IPS DF 19.7 (cell line): ENCODE data around the gene AIFM1.

ENCODE experiments used
- DNase-seq: peaks from one replicate; pipeline ENCODE4 v3.0.0-alpha.2; 2013; ENCODE audit warnings: low read depth, low spot score

Gene AIFM1

GRCh38 chrX:130093271-130093670 lies 72.4 kb downstream of the AIFM1 start:
- no peak for DNase-seq

GRCh38 chrX:130091980-130092522 lies 73.6 kb downstream of the AIFM1 start:
- no peak for DNase-seq

GRCh38 chrX:130090364-130090763 lies 75.3 kb downstream of the AIFM1 start:
- DNase-seq: no peak

- no peak for DNase-seq
Observed at GRCh38 chrX:130086447-130087206, 79.0 kb downstream of the AIFM1 start.

- no peak for DNase-seq
Observed at GRCh38 chrX:130085551-130086446, 79.8 kb downstream of the AIFM1 start.

- DNase-seq: no peak
Observed at GRCh38 chrX:130084631-130085237, 80.9 kb downstream of the AIFM1 start.

GRCh38 chrX:130083656-130084382 lies 81.8 kb downstream of the AIFM1 start:
- no peak for DNase-seq

- DNase-seq: no peak
Observed at GRCh38 chrX:130083107-130083490, 82.5 kb downstream of the AIFM1 start.

- no peak for DNase-seq
Observed at GRCh38 chrX:130082244-130083106, 83.2 kb downstream of the AIFM1 start.

GRCh38 chrX:130081421-130082045 lies 84.1 kb downstream of the AIFM1 start:
- no peak for DNase-seq

GRCh38 chrX:130080791-130081367 lies 84.8 kb downstream of the AIFM1 start:
- DNase-seq: no peak

- DNase-seq: no peak
Observed at GRCh38 chrX:130079824-130080406, 85.7 kb downstream of the AIFM1 start.
